OCI-LY7 (cell line): Measurements from ENCODE around the gene OXSR1.

ENCODE experiments used
- CTCF ChIP-seq: fragments of 200-600 bp; sonication (generic); conservative IDR thresholded peaks from 2 replicates; pipeline ENCODE4 v1.5.1; 2014; ENCODE audit warnings: mild to moderate bottlenecking, antibody characterized with exemption, low read length, moderate library complexity, mixed read lengths
- EZH2phosphoT487 ChIP-seq: fragments of 200-600 bp; sonication (generic); IDR thresholded peaks from 2 replicates; pipeline ENCODE4 v1.6.1; 2018; ENCODE audit warnings: low read depth, borderline replicate concordance, mild to moderate bottlenecking, mixed run types, antibody characterized with exemption, low read length, moderate library complexity, mixed read lengths

- TF ChIP-seq CTCF (no peak), EZH2phosphoT487 (no peak)
Observed at GRCh38 chr3:38120693-38121450, 44.5 kb upstream of the OXSR1 start.
